HCT116 (cell line): ENCODE results near the gene ERC1.

Source experiments
- CEBPB ChIP-seq: IDR thresholded peaks from 2 replicates; pipeline ENCODE4 v1.6.1; 2012; ENCODE audit warnings: low read depth
- EZH2 ChIP-seq: fragments of 200-600 bp; sonication (generic); IDR thresholded peaks from 2 replicates; pipeline ENCODE4 v1.6.1; 2017; ENCODE audit warnings: antibody characterized with exemption, mixed run types
- EZH2phosphoT487 ChIP-seq: fragments of 200-600 bp; IDR thresholded peaks from 2 replicates; pipeline ENCODE4 v1.6.1; 2018; ENCODE audit warnings: antibody characterized with exemption, borderline replicate concordance
- POLR2A ChIP-seq: IDR thresholded peaks from 2 replicates; pipeline ENCODE4 v1.7.0; 2011; ENCODE audit warnings: borderline replicate concordance; ENCODE audit not compliant: insufficient read depth, insufficient read length; ENCODE audit errors: extremely low read depth
- POLR2AphosphoS5 ChIP-seq: IDR thresholded peaks from 2 replicates; pipeline ENCODE4 v1.6.1; 2011; ENCODE audit warnings: mild to moderate bottlenecking, low read depth, low read length, moderate library complexity
- TCF7L2 ChIP-seq: IDR thresholded peaks from 2 replicates; pipeline ENCODE4 v1.7.0; 2011; ENCODE audit warnings: borderline replicate concordance, inconsistent platforms; ENCODE audit not compliant: insufficient read depth, insufficient read length; ENCODE audit errors: extremely low read depth
- YY1 ChIP-seq: IDR thresholded peaks from 2 replicates; pipeline ENCODE4 v1.6.1; 2011; ENCODE audit warnings: low read length, low read depth, moderate library complexity, mild to moderate bottlenecking; ENCODE audit not compliant: insufficient replicate concordance; ENCODE audit errors: extremely low read depth
- ZNF274 ChIP-seq: fragments of 200-500 bp; sonication (Bioruptor generic); IDR thresholded peaks from 2 replicates; pipeline ENCODE4 v1.6.1; 2014; ENCODE audit warnings: mild to moderate bottlenecking, low read depth, low read length, inconsistent platforms
- TF ChIP-seq, protein P1 (sequence below), 3 experiments: fragments of 200-600 bp in 1 of 3; sonication (generic) in 1 of 3; IDR thresholded peaks in 2 of 3; conservative IDR thresholded peaks in 1 of 3; 2 replicates each; pipeline ENCODE4 v1.5.1; 2012 to 2017; ENCODE audit warnings: low read depth in 2 of 3, low read length in 2 of 3, antibody characterized with exemption in 1 of 3, borderline replicate concordance in 1 of 3, control low read depth in 1 of 3, mild to moderate bottlenecking in 1 of 3, mixed read lengths in 1 of 3, mixed run types in 1 of 3, moderate library complexity in 1 of 3; ENCODE audit not compliant: insufficient read depth in 1 of 3
- TF ChIP-seq, protein P2 (sequence below): IDR thresholded peaks from 2 replicates; pipeline ENCODE4 v1.6.1; 2012

DNA sequence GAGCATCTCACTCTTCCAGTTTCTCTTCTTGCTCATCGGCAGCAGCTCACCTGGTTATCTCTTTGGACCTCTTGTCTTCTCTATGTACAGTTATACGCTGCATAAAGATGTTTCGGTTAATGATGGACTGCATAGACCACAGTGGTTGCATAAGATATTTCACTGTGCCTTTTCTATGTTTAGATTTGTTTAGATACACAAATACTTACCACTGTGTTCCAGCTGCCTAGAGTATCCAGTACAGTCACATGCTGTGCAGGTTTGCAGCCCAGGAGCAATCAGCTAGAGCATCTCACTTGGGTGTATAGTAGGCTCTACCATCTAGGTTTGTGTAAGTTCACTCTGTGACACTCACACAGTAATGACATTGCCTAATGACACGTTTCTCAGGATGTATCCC, 545.8 kb downstream of the ERC1 start:
- TF ChIP-seq, protein P1, sequence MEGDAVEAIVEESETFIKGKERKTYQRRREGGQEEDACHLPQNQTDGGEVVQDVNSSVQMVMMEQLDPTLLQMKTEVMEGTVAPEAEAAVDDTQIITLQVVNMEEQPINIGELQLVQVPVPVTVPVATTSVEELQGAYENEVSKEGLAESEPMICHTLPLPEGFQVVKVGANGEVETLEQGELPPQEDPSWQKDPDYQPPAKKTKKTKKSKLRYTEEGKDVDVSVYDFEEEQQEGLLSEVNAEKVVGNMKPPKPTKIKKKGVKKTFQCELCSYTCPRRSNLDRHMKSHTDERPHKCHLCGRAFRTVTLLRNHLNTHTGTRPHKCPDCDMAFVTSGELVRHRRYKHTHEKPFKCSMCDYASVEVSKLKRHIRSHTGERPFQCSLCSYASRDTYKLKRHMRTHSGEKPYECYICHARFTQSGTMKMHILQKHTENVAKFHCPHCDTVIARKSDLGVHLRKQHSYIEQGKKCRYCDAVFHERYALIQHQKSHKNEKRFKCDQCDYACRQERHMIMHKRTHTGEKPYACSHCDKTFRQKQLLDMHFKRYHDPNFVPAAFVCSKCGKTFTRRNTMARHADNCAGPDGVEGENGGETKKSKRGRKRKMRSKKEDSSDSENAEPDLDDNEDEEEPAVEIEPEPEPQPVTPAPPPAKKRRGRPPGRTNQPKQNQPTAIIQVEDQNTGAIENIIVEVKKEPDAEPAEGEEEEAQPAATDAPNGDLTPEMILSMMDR (IDR thresholded peaks at IDR 0.05 in 2 of 3, conservative IDR thresholded peaks at IDR 0.05 in 1 of 3; ENCODE audit: borderline replicate concordance in 1 of 3, insufficient read depth in 1 of 3, low read depth in 2 of 3, low read length in 2 of 3): no peak
- no peak for TF ChIP-seq POLR2A
- no peak for TF ChIP-seq POLR2AphosphoS5
- no peak for TF ChIP-seq EZH2
- TF ChIP-seq ZNF274: no peak
- no peak for TF ChIP-seq EZH2phosphoT487
- no peak for TF ChIP-seq TCF7L2
- no peak for TF ChIP-seq CEBPB
- TF ChIP-seq, protein P2, sequence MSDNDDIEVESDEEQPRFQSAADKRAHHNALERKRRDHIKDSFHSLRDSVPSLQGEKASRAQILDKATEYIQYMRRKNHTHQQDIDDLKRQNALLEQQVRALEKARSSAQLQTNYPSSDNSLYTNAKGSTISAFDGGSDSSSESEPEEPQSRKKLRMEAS: no peak
- TF ChIP-seq YY1: no peak
